ENCODE results near the gene TRPC4. TPM values are rescaled to one million over a fixed set of nuclear protein-coding genes. Genes with fewer than 3 reads are reported as not detected.
A peak's percentile ranks its signal among the peaks of the same experiment; 100 is the strongest.

TRPC4 gene
- total RNA-seq, 1 donor from 2014 or later: 0.49 TPM

DNA sequence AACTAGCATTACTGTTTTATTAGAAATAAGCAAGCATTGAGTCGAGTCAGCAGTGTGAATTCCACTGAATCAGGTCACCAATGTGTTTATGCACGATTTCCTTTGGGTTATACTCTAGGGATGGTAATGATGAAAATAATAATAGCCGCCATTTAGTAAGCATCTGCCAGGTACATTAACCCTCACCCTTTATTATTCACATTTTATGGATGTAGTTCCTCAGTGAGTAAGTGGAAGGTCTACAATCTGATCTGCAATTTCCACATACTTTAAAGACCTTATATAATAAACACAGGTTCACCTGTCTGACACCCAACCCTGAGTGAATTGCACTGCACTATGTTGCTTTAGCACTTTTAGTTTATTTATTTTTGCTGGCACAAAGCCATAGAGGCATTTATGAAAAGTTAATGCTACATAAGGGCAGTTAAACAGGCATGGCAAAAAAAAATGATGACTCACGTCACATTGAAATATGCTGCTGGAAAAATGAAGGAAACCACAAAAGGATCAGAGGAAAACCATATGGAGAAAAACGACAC lies 122.4 kb downstream of the TRPC4 start:
- DNase-seq (ENCODE audit: low spot score): no peak
- intact Hi-C loops (cut with DNase I): no loop called here
- ATAC-seq: no peak

DNA sequence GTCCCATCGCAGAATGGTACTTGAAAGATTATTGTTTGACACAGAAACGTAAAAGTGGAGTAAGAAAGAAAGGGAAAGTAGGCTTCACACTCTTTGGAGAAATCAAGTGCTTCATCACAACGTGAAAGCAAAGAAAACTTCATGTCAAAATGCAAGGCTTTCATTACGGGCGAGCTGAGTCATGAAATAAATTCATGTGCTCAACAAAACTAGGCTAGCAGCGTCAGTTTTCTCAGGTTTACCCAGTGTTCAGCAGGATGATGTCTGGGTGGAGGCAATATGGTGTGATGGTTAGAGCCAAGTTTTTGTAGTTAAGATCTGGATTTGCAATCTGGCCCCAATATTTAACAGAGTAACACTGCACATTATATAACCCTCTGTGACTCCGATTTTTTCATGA lies 128.0 kb downstream of the TRPC4 start:
- intact Hi-C loops (cut with DNase I): no loop called here
- no peak for ATAC-seq
- no peak for DNase-seq (ENCODE audit: low spot score)

DNA sequence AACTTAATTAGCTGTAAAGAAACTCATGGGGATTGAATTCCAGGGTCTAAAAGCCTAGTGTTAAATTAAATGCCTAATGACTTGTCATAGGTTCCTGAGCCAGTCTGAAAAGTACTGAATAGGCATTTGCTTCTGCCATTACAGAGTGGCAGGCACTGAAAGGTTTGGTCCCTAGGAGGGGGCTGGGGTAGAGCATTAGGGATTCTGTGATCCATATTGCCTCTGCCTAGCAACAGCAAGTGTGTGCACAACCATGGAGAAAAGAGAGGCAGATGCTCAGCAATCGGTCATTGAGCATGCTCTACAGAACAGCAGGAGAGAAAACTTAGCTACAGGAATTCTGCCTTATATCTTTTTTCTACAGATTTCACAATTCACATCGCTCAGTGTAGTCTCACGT lies 133.5 kb downstream of the TRPC4 start:
- intact Hi-C loops (cut with DNase I): no loop called here
- no peak for ATAC-seq

DNA sequence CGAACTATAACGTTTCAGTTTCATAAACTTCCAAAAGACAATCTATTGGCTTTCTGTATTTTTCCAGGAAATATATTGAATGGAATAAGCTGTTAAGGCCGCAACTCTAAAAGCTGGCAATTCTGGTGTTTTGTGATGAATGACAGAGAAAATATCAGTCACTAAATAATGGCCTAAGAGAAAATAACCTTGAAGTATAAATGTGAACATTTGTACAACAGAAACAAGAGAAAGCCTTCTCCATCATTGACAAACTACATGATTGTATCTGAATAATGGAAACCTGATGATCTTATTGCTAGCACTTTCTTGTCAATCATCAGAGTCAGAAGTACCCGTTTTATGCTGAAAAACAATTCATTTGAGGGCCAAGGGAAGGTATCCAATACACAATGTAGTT lies 134.3 kb downstream of the TRPC4 start:
- intact Hi-C loops (cut with DNase I): no loop called here
- no peak for DNase-seq (ENCODE audit: low spot score)
- ATAC-seq: no peak

More for the DNA sequence above, 133.5 kb downstream of the TRPC4 start:
- DNase-seq (ENCODE audit: low spot score): no peak

DNA sequence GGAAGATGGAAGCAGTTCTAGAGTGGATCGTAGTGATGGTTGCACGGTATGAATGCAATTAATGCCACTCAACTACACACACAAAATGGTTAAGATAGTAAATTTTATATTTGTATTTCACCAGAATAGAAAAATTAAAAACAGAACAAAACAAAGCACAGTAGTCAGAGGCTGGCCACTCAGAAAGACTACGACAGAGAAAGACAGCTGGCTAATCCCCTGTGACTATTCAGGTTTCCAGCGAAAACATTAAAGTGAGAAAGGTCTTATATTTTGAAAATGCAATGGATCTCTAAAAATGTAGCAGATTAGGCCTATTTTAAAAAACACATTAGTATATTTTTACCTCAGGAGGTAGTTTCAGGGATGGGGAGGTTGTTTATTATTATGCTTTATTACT lies 139.7 kb downstream of the TRPC4 start:
- intact Hi-C loops (cut with DNase I): no loop called here
- no peak for ATAC-seq
- DNase-seq (ENCODE audit: low spot score): no peak

DNA sequence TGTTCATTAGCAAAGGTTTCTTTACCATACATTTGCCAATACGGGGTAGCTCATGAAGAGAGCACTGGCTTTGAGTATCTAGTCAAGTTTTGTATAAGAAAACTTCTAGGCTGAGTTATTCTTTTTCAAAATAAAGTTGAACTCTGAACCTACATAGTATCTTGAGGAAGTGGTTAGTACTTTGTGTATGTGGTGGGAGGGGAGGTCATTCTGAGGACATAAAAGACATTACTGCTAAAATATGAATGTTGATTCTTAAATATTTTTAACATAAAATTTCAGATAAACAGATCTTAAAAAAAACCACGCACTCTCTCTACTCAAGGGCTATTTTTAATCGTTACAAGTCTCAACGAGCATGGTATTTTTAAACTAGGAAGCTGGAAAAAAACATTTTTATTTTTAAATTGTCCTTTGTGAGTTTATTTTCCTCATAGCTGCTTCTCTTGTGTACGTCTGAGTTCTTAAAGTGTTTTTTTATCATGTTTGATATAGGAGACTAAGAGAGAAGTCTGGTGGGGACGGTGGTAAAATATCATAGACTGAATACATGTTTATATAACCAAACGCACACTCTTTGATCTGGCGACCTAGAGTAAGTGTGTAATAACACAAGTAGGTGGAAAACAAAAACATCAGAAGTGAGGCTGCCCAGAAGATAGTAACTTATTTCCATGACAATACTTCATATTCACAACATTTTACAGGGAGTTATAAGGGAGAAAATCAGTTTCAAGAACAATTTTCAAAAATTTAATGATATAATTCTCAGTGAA lies 153.0 kb downstream of the TRPC4 start:
- ATAC-seq (no peak), DNase-seq (ENCODE audit: low spot score) (no peak)
- intact Hi-C loops (cut with DNase I): no loop called here

DNA sequence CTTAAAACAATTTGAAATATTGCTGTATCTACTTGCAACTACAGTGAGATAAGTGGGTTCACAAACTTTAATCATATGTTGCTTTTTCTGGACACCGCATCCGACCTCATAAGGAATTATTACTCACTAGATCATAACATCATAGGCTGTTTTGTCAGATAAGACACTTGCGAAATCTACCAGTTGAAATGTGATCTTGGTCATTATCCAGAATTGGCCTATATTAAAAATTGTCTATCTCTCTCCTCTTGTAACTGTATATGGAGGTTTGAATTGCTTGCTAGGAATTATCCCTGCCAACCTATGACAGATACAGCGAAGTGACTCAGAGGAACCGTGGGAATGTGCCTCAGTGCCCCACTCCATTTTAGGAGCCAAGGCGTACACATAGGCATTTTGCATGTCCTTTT lies 154.0 kb downstream of the TRPC4 start:
- DNase-seq (ENCODE audit: low spot score) (no peak), ATAC-seq (no peak)
- intact Hi-C loops (cut with DNase I): no loop called here

DNA sequence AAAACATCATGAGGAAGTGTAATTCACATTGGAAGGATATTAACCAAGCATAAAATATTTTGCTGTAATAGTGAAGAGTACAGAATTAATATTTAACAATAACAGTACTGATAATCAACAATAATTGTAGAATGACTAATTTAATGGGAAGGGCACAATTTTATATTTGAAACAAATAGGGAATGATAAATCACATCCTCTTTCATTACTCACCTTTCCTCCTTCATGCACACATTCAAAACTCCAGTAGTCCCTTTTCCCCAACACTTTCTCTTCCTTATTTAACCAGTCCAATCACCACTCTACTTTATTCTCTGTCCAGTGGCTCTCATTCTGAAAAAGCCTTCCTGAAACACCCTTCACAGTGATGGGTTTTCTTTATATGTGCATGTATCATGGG lies 160.3 kb downstream of the TRPC4 start:
- DNase-seq (ENCODE audit: low spot score) (no peak), ATAC-seq (no peak)
- intact Hi-C loops (cut with DNase I): no loop called here

DNA sequence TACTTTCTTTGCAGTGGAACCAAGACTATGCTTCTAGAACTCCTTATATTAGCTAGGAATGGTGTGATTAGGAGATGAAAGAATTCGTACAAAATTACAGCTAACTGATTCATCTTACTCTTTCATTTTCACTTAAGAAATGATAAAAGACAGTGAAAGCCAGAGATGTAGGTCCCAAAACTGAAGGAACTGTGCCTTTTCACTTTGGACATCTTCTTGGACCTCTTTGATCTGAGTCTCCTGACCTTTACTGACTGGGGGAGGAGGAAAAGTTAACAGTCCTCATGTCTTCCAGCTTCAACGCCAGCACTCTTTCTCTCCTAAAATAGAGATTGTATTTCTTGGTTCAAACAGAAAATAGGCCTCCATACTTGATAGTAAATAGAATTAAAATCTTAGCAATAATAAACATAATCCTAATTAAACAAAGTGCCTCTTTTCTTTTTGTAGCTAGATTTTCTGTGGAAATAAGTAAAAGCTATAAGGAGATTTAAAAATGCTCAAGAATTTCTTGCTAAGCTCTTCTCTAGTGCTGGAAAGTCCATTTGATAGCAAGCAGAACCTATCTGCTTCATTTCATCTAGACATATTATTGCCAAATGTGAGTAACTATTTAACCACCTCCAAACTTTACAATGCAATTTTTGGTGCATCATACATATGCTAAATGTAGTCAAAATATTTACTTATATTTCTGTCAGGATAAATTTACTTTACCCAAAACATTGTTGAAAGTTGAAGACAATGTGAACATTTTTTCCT lies 161.7 kb downstream of the TRPC4 start:
- no peak for ATAC-seq
- DNase-seq (ENCODE audit: low spot score): no peak
- intact Hi-C loops (cut with DNase I): no loop called here

DNA sequence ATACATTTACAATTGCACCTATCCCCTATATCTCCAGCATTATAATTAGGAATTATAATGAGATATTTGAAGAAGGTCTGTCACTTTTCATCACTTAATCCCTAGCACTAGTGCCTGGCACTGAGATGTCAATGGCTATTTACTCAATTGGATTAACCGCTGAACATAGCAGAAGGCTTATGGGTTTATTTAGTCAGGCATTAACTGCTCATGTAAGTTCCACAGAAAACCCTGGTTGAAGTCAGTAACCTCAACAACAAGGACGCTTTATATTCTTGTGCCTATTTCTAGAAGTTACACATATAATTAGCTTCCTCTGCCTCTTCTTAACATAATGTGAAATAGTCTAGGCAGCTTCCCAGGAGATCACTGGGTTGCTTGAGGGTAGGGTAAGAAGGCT lies 163.5 kb downstream of the TRPC4 start:
- no peak for DNase-seq (ENCODE audit: low spot score)
- no peak for ATAC-seq
- intact Hi-C loops (cut with DNase I): no loop called here

DNA sequence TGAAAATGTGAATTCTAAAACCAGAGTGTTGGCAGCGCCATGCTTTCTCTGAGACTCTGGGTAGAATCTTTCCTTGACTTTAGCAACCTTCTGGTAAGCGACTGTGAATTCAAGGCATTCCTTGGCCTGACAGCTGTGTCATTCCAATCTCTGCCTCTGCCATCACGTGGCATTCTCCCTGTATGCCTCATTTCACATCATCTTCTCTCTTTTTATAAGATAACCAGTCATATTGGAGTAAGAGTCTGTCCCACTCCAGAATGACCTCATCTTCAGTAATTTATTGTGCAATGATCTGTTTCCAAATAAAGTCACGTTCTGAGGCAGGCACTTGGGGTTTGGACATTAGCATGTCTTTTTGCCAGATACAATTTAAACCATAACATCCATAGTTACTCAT lies 167.6 kb downstream of the TRPC4 start:
- ATAC-seq (peak; percentile 67), DNase-seq (ENCODE audit: low spot score) (no peak)
- intact Hi-C loops (cut with DNase I): no loop called here

DNA sequence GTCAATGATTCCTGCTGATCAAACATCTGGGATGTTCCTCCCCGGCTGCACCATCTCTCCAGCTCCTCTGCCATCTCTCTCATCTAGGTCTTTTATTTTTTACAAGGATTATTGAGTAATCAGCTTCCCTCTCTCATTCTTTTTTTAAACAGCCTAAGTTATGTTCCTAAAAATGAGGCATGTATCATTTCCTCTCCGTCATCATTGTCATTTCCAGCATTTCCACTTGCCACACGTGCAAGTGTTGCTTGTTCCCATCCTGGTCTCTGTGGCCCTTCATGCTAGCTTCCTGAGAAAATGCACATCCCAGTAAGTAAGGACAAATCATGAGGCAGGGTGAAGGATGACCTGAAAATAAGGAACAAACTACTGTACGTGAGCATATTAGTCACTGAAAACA lies 168.3 kb downstream of the TRPC4 start:
- intact Hi-C loops (cut with DNase I): no loop called here
- DNase-seq (ENCODE audit: low spot score) (no peak), ATAC-seq (peak; percentile 50)

DNA sequence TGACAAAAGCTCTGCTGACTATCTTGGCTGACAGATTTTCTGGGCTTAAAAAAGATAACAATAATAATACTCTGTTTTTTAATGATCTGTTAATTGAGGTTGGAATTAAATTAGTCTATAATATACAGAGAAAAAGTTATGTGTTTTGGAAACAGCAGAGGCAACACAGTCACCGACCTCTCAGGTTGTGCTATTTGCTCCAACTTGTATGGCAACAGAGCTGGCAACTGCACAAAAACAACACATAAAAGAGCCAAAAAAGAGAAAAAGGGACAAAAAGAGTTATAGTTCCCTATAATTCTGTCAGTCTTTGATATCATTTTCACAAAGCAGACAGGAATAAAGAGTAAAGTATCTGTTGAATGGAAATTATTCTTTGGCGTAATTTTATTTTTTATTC lies 168.7 kb downstream of the TRPC4 start:
- ATAC-seq (no peak), DNase-seq (ENCODE audit: low spot score) (no peak)
- intact Hi-C loops (cut with DNase I): no loop called here

DNA sequence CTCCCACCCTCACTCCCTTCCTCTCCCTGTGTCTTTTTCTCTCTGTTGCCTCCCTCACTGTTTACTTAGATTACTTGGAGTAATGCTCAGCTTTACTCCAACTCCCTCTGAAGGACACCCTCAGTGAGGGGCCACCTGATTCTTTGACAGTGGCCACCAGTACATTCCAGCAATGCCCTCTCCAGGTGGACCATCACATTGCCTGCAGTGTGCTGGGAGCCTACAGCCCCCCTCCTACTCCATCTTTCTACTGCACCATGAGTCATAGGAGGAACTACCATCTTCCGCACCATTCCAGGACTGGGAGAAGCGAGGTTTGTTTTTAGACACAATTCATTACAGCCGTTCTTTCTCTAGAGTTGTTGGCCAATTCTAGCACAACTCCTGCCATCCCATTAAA lies 174.4 kb downstream of the TRPC4 start:
- DNase-seq (ENCODE audit: low spot score): no peak
- intact Hi-C loops (cut with DNase I): no loop called here
- no peak for ATAC-seq

DNA sequence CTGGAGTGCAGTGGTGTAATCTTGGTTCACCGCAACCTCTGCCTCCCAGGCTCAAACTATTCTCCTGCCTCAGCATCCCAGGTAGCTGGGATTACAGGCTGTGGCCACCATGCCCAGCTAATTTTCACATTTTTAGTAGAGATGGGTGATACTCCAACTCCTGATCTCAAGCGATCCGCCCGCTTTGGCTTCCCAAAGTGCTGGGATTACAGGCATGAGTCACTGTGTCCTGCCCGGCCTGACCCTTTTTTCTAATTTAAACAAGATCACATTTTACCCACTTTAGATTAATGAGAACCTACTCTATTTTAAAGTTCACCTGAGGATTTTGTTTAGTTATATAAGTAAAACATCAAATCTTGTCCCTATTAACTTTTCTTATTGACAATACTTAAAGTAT lies 179.2 kb downstream of the TRPC4 start:
- intact Hi-C loops (cut with DNase I): no loop called here
- DNase-seq (ENCODE audit: low spot score): no peak
- no peak for ATAC-seq

DNA sequence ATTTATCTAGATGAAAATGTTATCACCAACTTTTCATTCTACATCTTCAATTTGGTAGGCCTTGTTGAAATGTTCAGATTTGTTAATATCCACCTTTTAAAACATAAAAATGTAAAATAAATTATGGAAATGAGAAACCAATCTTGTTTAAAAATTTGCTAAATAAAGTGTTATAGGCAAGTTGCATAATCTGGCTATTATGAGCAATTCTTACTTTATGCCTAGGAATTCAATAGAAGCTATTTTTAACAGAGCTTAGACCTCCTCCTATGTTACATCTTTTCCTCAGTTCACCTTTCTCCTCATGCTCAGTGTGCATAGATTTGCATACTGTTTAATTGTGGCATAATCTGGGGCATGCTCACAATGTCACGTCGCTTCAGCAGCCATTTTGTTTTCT lies 183.1 kb downstream of the TRPC4 start:
- ATAC-seq: no peak
- DNase-seq (ENCODE audit: low spot score): no peak
- intact Hi-C loops (cut with DNase I): no loop called here

DNA sequence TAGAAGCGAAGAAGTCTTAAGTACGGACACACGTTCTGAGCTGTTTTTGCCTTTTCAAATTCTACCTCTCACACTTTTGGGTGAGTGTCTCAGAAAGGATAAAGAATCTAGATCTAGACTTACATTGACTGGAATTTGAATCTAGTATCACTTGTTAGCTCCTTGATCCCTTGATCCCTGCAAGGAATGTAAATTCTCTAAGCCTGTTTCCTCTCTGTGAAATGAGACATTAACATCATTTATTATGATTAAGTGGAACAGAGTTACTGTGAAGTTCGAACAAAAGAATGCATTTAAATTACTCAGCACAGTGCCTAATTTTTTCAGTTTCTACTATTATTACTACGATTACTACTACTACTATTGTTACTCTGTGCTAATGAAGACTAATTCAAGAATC lies 184.4 kb downstream of the TRPC4 start:
- intact Hi-C loops (cut with DNase I): no loop called here
- no peak for ATAC-seq
- DNase-seq (ENCODE audit: low spot score): no peak

DNA sequence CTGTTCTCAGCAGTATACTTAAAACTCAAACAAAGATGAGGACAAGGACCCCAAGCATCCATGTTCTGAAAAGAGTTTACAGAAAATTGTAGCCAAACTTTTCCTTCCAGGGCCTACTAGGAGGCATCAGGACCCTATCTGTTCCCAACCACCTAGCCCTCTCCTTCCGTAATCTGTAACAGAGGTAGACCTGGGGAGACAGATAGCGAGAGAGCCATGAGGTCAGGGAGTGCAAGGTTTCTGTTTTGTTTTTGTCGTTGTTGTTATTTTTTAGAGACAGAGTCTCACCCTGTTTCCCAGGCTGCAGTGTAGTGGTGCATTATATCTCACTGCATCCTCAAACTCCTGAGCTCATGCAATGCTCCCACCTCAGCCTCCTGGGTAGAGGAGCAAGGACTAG lies 187.1 kb downstream of the TRPC4 start:
- ATAC-seq (no peak), DNase-seq (ENCODE audit: low spot score) (no peak)
- intact Hi-C loops (cut with DNase I): no loop called here

DNA sequence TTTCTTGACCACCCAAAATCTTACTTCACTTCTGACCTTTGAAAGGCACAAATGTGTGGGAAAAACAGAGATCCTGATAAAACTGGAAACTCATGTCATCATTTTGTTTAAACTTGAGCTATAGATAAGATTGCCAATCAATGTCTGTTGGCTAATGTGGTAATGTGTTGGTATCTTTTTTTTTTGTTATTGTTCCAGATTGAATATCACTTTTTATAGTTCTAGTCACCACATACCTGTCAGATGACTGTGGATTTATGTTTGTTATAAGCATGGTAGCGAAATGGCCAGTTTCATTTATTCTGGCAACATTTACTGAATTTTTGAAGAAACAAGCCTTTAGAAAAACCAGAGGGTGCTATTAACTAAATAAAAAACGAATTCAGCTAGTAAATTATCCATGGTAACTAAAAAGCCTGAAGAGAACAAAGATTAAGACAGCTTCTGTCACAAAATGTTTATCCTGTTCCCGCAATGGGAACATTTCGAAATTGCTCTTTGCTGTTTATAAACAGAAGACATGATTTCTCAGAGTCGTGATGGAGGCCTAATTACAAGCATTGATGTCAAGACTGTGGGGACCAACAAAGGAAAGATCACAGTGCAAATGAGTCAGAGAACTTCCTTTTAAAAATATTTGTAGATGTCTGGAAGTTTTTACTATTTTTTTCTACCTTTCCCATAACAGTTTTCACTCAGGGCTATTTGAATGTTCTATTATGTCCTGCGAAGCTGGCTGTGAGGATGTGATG lies 188.1 kb downstream of the TRPC4 start:
- intact Hi-C loops (cut with DNase I): no loop called here
- DNase-seq (ENCODE audit: low spot score): no peak
- ATAC-seq: peak; percentile 86

DNA sequence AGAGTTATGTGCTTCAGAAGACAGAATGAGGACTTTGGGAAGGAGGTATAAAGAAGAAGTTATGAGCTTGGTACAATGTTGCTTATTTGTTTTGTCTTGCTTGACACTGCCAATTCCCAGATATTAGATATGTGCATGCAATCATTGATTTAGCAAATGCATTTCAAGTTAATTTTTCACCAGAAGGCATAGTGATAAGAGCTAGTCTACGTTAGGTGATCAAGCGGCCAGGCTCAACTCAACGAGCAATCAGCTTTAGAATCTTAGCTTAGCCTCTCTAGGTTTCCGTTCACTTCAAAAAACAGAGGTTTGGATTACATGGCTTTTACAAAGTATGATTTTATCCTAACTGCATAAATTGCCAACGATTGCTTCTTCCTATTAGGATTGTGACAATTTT lies 189.4 kb downstream of the TRPC4 start:
- ATAC-seq: no peak
- intact Hi-C loops (cut with DNase I): no loop called here
- DNase-seq (ENCODE audit: low spot score): no peak

Measured in sciatic nerve (tissue), 2 donors.